Activated CD4-positive, alpha-beta T cell treated with anti-CD3 and anti-CD28 coated beads for 1 hour (primary cell): ENCODE measurements around the gene TMEM145.
A peak's percentile ranks its signal among the peaks of the same experiment; 100 is the strongest.
"Not testable (repeated sequence)": the region's sequence is repeated elsewhere in the genome, so short reads cannot be mapped to it uniquely, and the experiment has no call there.

Source experiments
- DNase-seq: peaks from one replicate; pipeline ENCODE4 v3.0.0-alpha.2; 2020

Gene TMEM145

GRCh38 chr19:42313096-42313839 lies at the start of gene TMEM145:
TMEM145 (plus strand) TSS chr19:42313309; CDS start chr19:42313377, 68 bp downstream.
- DNase-seq: no peak

- DNase-seq: not testable (repeated sequence)
Measured at GRCh38 chr19:42266105-42266504, 47.0 kb upstream of the TMEM145 start.

GRCh38 chr19:42266928-42267603 lies 46.0 kb upstream of the TMEM145 start:
- not testable (repeated sequence) for DNase-seq

GRCh38 chr19:42267644-42268141 lies 45.4 kb upstream of the TMEM145 start:
- DNase-seq: no peak

- DNase-seq: peak; percentile 96
Measured at GRCh38 chr19:42268142-42268703, 44.9 kb upstream of the TMEM145 start.

- peak; percentile 99 for DNase-seq
Measured at GRCh38 chr19:42268704-42269477, 44.2 kb upstream of the TMEM145 start, which contains the start of gene CIC. CIC (plus strand) TSS chr19:42269252; CDS start chr19:42271784, 2,532 bp downstream.

GRCh38 chr19:42269478-42270345 lies 43.4 kb upstream of the TMEM145 start:
- no peak for DNase-seq

GRCh38 chr19:42270346-42271044 lies 42.6 kb upstream of the TMEM145 start:
- DNase-seq: peak; percentile 33

- DNase-seq: no peak
Measured at GRCh38 chr19:42271045-42271419, 42.1 kb upstream of the TMEM145 start.

- no peak for DNase-seq
Measured at GRCh38 chr19:42271861-42272534, 41.1 kb upstream of the TMEM145 start.

- DNase-seq: no peak
Measured at GRCh38 chr19:42272535-42272897, 40.6 kb upstream of the TMEM145 start.

- DNase-seq: no peak
Measured at GRCh38 chr19:42272989-42273406, 40.1 kb upstream of the TMEM145 start.

- DNase-seq: no peak
Measured at GRCh38 chr19:42273407-42274064, 39.6 kb upstream of the TMEM145 start.

GRCh38 chr19:42274065-42274682 lies 38.9 kb upstream of the TMEM145 start:
- no peak for DNase-seq

- DNase-seq: no peak
Measured at GRCh38 chr19:42275103-42275502, 38.0 kb upstream of the TMEM145 start.

GRCh38 chr19:42275517-42275916 lies 37.6 kb upstream of the TMEM145 start:
- no peak for DNase-seq

- DNase-seq: no peak
Measured at GRCh38 chr19:42276284-42276683, 36.8 kb upstream of the TMEM145 start.

- no peak for DNase-seq
Measured at GRCh38 chr19:42276821-42277220, 36.3 kb upstream of the TMEM145 start.

GRCh38 chr19:42277821-42278451 lies 35.2 kb upstream of the TMEM145 start:
- no peak for DNase-seq
